LoVo (cell line): ENCODE results near the gene TTC8.
"Not testable (repeated sequence)": the region's sequence is repeated elsewhere in the genome, so short reads cannot be mapped to it uniquely, and the experiment has no call there.

ENCODE experiments used
- DNase-seq: peaks from one replicate; pipeline ENCODE4 v3.0.0-alpha.2; 2016; ENCODE audit warnings: low spot score

The TTC8 gene

DNA sequence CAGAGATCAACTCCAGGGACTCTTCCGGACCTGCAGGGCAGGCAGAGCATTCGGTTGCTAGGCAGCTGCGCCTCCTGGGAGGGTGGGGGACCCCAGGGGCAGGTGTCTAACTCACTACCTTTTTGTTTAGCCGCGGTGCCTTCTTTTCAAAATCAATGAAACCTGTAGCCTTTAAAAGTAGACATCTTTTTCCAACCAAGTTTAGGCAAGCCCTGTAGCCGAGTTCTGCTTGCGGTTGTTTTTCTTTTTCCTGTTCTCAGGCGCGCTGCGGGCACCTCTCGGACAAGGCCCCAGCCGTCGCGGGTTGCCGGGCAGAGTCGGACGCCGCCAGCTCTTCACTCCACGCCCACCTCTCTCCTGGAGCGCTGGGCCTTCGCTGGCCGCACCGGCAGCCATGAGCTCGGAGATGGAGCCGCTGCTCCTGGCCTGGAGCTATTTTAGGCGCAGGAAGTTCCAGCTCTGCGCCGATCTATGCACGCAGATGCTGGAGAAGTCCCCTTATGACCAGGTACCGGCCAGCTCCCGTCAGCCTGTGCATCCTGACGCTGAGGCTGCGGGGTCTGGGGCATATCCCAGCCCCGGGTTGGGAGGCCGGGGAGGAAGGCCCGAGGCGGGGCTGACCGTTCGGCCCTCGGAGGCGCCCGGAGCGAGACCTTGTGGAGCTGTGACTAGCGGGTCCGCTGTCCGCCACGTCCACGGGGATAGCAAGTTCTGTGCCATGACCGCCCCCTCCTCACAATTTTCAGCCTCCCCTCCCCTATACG is at the start of gene TTC8:
Gene TTC8 (plus strand): TSS at position 338 of the 764 bp plus-strand sequence. CDS start 57 bp downstream, at position 395.
- DNase-seq: peak; percentile 90

DNA sequence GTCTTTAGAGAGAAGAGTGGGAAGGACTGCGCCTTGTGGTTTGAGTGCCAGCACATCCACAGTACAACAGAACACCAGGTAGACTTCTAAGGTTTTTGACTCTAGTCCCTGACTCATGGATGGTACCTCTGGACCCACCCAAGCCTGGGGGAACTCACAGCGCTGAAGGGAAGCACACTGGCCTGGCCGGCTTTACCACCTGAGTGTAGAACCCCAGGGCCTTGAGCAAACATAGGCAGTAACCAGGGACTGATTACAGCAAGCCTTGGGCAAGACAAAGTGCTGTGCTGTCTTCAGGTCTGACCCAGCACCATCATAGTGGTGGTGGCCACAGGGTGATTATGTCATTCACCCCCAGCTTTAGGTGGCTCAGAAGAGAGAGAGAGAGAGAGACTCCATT is 48.9 kb upstream of the TTC8 start:
- DNase-seq: no peak

- DNase-seq: no peak
Observed at GRCh38 chr14:88785911-88786310, 38.5 kb upstream of the TTC8 start.

DNA sequence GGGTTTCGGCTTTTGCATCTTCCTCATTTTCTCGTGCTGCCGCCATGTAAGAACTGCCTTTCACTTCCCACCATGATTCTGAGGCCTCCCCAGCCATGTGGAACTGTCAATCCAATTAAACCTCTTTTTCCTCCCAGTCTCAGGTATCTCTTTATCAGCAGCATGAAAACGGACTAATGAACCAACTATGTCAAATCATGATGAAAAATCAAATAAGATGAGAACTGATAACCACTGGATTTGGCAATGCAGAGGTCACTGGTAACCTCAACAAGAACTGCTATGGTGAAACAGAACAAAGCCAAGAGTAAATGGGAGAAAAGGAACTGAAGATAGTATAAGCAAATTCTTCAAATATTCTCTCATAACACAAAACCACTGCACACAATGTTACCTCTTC is 37.7 kb upstream of the TTC8 start:
- DNase-seq: no peak

DNA sequence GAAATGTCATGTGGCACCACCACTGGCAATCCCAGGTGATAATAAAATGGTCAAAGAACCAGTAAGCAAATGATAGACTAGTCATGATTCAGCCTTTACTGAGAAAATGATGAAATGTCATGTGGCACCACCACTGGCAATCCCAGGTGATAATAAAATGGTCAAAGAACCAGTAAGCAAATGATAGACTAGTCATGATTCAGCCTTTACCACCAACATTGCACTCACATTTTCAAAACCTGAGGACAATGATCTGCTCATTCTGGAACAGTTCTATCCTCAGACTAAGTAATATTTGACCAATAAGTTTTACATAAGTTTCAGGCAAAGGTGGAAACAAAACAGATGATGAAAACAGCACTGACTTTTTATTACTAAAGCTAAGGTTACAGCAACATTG is 34.9 kb upstream of the TTC8 start:
- not testable (repeated sequence) for DNase-seq

GRCh38 chr14:88790501-88791251 is 33.8 kb upstream of the TTC8 start:
- DNase-seq: no peak

- no peak for DNase-seq
Observed at GRCh38 chr14:88791252-88791621, 33.2 kb upstream of the TTC8 start.

- no peak for DNase-seq
Observed at GRCh38 chr14:88791629-88792472, 32.6 kb upstream of the TTC8 start.

GRCh38 chr14:88792473-88793258 is 31.8 kb upstream of the TTC8 start, which contains the start of gene EML5:
Gene EML5 (minus strand): TSS chr14:88792953. CDS start chr14:88792503, 450 bp downstream.
- DNase-seq: peak; percentile 88

GRCh38 chr14:88793259-88793625 is 31.2 kb upstream of the TTC8 start:
- no peak for DNase-seq

- DNase-seq: no peak
Observed at GRCh38 chr14:88798156-88798555, 26.3 kb upstream of the TTC8 start.

GRCh38 chr14:88799522-88799921 is 24.9 kb upstream of the TTC8 start:
- DNase-seq: no peak

GRCh38 chr14:88802596-88802995 is 21.9 kb upstream of the TTC8 start:
- DNase-seq: no peak

DNA sequence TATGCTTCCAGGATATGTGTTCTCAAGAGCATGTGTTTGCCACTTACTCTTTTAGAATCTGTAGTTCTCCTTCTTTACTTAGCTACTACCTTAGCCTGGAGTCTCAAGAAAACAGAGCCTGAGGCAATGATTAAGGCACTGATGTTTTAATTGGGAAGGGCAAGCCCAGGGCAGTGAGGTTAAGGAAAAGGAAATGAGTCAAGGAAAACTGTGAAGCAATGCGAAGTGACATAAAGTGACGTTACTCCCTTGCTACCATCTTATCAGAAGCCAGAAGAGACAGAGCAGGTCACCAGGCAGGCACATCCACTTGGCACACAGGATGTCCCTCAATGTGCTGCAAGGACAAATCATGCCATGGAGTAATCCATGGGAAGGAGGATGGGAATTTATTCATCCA is 20.4 kb upstream of the TTC8 start:
- no peak for DNase-seq

DNA sequence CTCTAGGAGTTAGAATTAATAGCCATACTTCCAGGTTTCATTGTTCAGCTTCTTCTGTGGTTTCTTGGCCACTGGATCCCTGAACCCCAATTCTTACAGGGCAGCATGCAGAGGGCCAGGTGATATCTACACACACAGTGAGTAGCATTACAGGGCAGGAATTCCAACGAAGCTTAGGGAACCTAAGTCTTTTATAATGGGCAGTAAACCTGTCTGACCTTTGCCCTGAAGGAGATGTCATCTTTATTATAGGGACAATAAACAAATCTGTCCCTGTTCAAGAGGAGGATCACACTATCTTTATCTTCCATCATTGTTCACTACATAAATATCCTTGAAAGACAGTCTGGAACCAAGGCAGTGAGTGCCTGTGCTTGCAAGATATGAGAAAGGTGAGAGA is 20.0 kb upstream of the TTC8 start:
- no peak for DNase-seq

DNA sequence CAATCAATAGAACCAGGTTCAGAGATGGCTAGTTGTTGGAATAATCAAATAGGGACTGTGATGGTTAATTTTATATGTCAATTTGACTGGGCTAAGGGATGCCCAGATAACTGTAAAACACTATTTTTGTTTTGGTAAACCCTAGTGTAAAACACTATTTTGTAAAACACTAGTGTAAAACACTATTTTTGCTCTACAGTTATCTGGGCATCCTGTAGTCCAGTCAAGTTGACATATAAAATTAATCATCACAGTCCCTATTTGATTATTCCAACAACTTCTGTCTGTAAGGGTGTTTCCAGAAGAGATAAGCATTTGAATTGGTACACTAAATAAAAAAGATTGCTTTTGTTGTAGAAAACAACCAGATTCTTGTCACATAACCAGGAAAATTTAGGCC is 16.1 kb upstream of the TTC8 start:
- DNase-seq: no peak

GRCh38 chr14:88815980-88816379 is 8.5 kb upstream of the TTC8 start:
- DNase-seq: no peak

- no peak for DNase-seq
Observed at GRCh38 chr14:88818018-88818417, 6.4 kb upstream of the TTC8 start.

GRCh38 chr14:88819674-88820073 is 4.8 kb upstream of the TTC8 start:
- DNase-seq: not testable (repeated sequence)

DNA sequence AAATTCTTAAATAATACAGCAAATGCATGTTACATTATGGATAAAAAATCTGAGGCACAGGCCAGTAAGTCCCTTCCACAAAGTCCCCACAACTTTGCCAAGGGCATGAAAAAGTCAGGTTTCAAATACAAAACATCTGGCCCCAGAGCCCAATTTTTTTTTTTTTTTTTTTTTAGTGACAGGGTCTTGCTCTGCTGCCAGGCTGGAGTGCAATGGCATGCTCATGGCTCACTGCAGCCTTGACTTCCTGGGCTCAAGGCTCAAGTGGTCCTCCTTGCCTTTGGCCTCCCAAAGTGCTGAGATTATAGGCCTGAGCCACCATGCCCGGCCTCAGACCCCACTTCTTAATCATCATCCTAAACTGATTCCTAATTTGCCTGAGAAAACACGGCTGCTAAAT is 3.1 kb upstream of the TTC8 start:
- no peak for DNase-seq

- DNase-seq: no peak
Observed at GRCh38 chr14:88821888-88822287, 2.6 kb upstream of the TTC8 start.

DNA sequence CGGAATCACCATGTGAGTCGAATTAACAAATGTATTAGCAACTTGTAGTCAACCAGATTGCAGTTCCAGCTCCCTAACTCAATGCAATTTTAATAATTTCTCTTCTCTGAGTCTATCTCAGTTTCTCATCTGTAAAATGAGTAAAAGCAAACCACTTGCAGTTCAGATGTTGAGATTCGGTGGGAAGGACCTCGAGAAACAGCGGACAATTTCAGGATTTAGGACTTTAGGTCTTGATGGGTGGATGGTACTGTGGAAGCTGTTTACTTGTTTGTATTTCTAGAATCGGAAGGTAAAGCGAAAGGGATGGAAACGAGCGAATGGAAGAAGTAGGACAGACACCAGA is 510 bp upstream of the TTC8 start:
- DNase-seq: no peak
